Common myeloid progenitor, CD34-positive (primary cell): ENCODE data around the gene KHDRBS1.
"Not testable (repeated sequence)": the region's sequence is repeated elsewhere in the genome, so short reads cannot be mapped to it uniquely, and the experiment has no call there.

Experiments
- CTCF ChIA-PET: fragments of 350-600 bp; sonication (Branson Sonifier 250); formaldehyde crosslinking; loops from one replicate; lab custom pipeline; 2021; ENCODE audit warnings: antibody characterized with exemption; lab: Charles Lee
- POLR2A ChIA-PET: fragments of 350-600 bp; sonication (Branson Sonifier 250); formaldehyde crosslinking; loops from one replicate; lab custom pipeline; 2021; ENCODE audit warnings: antibody characterized with exemption; lab: Charles Lee
- DNase-seq, 3 donors: peaks; one replicate each; pipeline versions ENCODE4 v3.0.0 to v3.0.0-alpha.2; 2013
- H3K27ac ChIP-seq, 2 experiments: 1 replicate in 1 of 2; 2 replicates in 1 of 2; pipeline ENCODE4 v1.7.0; 2013; ENCODE audit warnings: inconsistent platforms in 2 of 2, low read length in 2 of 2, mild to moderate bottlenecking in 2 of 2, low read depth in 1 of 2, moderate library complexity in 1 of 2; ENCODE audit not compliant: severe bottlenecking in 2 of 2, insufficient read depth in 1 of 2, poor library complexity in 1 of 2
- H3K27me3 ChIP-seq, 5 experiments: replicated peaks in 2 of 5; 1 replicate in 3 of 5; 2 replicates in 2 of 5; pipeline versions ENCODE4 v1.6.1 to v1.7.0; 2013; ENCODE audit warnings: low read length in 4 of 5, mild to moderate bottlenecking in 2 of 5, moderate library complexity in 2 of 5, inconsistent platforms in 1 of 5; ENCODE audit not compliant: insufficient read depth in 5 of 5, control insufficient read depth in 4 of 5
- H3K36me3 ChIP-seq, 4 experiments: 1 replicate in 2 of 4; 2 replicates in 2 of 4; pipeline versions ENCODE4 v1.6.1 to v1.7.0; 2013; ENCODE audit warnings: low read length in 3 of 4, control low read depth in 1 of 4, mild to moderate bottlenecking in 1 of 4; ENCODE audit not compliant: control insufficient read depth in 4 of 4, insufficient read depth in 4 of 4
- H3K4me1 ChIP-seq, 4 experiments: 1 replicate in 3 of 4; 2 replicates in 1 of 4; pipeline versions ENCODE4 v1.6.1 to v1.7.1; 2013; ENCODE audit warnings: low read length in 3 of 4, mild to moderate bottlenecking in 3 of 4, control low read depth in 1 of 4, inconsistent platforms in 1 of 4, moderate library complexity in 1 of 4; ENCODE audit not compliant: control insufficient read depth in 4 of 4, insufficient read depth in 4 of 4; ENCODE audit errors: control extremely low read depth in 1 of 4
- H3K4me3 ChIP-seq, 7 experiments: 1 replicate in 4 of 7; 2 replicates in 3 of 7; pipeline versions ENCODE4 v1.5.1 to v1.7.0; 2013; ENCODE audit warnings: mild to moderate bottlenecking in 7 of 7, low read length in 6 of 7, moderate library complexity in 6 of 7, inconsistent platforms in 2 of 7, low read depth in 2 of 7, control low read depth in 1 of 7; ENCODE audit not compliant: insufficient read depth in 4 of 7, control insufficient read depth in 1 of 7; ENCODE audit errors: extremely low read depth in 1 of 7
- H3K9me3 ChIP-seq, 5 experiments: 1 replicate in 4 of 5; 2 replicates in 1 of 5; pipeline versions ENCODE4 v1.6.1 to v1.7.1; 2013; ENCODE audit warnings: low read length in 4 of 5, mild to moderate bottlenecking in 2 of 5, inconsistent platforms in 1 of 5, low read depth in 1 of 5, moderate library complexity in 1 of 5; ENCODE audit not compliant: control insufficient read depth in 4 of 5, insufficient read depth in 2 of 5; ENCODE audit errors: control extremely low read depth in 1 of 5
- WGBS: methylation state at CpG from one replicate; pipeline ENCODE4 v1.1.5; 2013; ENCODE audit not compliant: insufficient coverage; 5-methylcytosine and 5-hydroxymethylcytosine counted together

KHDRBS1 gene

DNA sequence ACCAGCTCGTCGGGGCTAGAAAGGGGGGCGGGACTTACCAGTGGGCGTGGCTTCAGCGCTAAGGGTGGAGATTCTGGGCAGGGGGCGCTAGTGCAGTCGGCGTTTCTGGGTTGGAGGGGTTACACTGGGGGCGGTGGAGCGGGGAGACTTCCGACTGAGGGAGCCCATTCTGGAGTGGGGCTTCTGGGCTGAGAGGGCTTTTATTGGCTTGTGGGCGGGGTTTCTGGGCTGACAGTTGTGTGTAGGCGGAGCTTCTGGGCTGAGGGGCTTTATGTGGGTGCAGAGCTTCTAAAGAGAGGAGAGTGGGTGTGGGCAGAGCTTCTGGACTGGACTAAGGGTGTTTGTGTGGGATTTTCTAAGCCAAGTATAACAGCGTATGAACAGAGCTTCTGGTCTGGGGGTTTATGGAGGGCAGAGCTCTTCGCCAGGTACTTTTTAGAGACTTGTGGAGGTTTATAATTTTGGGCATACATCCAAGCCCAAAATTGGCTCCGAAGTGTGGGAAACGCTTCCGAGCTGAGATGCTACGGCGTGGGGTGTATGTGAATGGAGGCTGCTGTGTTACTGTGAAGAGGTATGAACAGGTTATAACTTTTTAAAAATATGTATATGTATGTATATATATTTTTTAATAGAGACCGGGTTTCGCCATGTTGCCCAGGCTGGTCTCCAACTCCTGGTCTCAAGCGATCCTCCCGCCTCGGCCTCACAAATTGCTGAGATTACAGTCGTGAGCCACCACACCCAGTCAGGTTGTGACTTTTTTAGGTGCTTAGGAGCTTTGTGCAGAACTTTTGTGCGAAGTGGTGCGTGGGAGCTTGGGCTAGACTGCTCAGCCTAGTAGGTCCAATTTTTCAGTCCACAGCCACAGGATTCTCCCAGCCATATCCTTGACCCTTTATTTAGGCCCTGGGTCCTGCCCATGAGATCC lies 59.9 kb downstream of the KHDRBS1 start:
- DNase-seq: peak; percentile 95 to 98 (median 97)
- ChIA-PET POLR2A (interaction anchor here (1.0 to 1.7 kb wide), 3 partner anchors 34 to 106 kb away, joined by 3 to 4 read pairs (median 3); partner anchors contain the start of genes KPNA6 and TXLNA), CTCF (interaction anchor here (0.8 to 2.3 kb wide), 13 partner anchors 8 to 128 kb away, joined by 3 to 12 read pairs (median 5); partner anchors contain the start of gene KPNA6)
- peaks cover 7 to 34% (median 27%) of the 10 kb centered on the region in 4 experiments for H3K36me3 ChIP-seq
- H3K4me3 ChIP-seq: peak overlapping the region; percentile 69 to 90 (median 83)
- peaks cover 6 to 26% (median 19%) of the 10 kb centered on the region in 4 experiments for H3K4me1 ChIP-seq
- no peaks in the 10 kb centered on the region for H3K27me3 ChIP-seq
- H3K9me3 ChIP-seq: no peaks in the 10 kb centered on the region
- H3K27ac ChIP-seq: peak overlapping the region in 1 of 2 experiments; percentile 78
- WGBS: 29% methylated on average over 19 of the region's 28 CpGs

DNA sequence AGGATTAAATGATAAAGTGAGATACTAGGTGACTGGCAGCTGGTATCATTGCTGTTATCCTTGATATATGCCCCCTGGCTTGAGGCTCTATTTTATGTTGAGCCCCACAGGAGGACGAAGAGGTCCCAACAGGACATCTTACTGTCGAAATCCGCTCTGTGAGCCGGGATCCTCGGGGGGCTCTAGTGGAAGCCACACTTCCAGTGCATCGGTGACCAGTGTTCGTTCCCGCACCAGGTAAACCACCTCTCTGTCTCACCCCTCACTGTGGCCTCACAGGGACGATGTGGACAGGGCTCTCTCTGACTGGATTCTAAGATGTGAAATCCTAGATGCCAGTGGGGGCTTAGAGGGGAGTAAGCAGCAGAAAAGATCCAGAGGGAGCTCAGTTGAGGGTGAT lies 61.2 kb downstream of the KHDRBS1 start:
- 98% methylated on average over 6 of the region's 9 CpGs for WGBS
- Histone ChIP-seq H3K4me1 (peaks cover 6 to 23% (median 19%) of the 10 kb centered on the region in 4 experiments), H3K27ac (no peak overlapping the region), H3K9me3 (no peaks in the 10 kb centered on the region), H3K4me3 (no peak overlapping the region), H3K36me3 (peaks cover 7 to 39% (median 30%) of the 10 kb centered on the region in 4 experiments), H3K27me3 (no peaks in the 10 kb centered on the region)
- ChIA-PET POLR2A (no interaction called here), CTCF (interaction anchor here (0.7 to 1.8 kb wide), 2 partner anchors 9 to 33 kb away, joined by 3 to 5 read pairs; partner anchors contain the start of gene KPNA6)
- no peak for DNase-seq

DNA sequence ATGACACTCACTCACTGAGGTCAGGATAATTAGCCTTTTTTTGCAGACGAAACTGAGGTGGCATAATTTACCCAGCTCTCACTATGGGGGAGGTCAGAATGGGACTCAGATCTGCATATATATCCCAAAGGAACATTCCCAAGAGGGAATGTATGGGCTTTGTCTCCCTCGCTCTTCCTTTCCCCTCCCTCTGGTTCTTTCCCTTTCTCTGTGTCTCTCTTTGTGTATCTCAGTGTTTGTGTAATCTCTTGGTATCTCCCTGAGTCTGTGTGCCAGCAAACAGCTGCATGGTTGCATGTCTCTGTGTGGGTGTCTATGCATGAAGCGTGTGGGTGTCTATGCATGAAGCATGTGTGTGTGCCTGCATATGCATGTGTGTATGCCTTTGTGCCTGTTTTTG lies 63.8 kb downstream of the KHDRBS1 start:
- no peak for DNase-seq
- Histone ChIP-seq H3K4me1 (peaks cover 8 to 19% (median 15%) of the 10 kb centered on the region in 4 experiments), H3K27ac (no peak overlapping the region), H3K36me3 (peaks cover 7 to 41% (median 32%) of the 10 kb centered on the region in 4 experiments), H3K4me3 (no peak overlapping the region), H3K27me3 (no peaks in the 10 kb centered on the region), H3K9me3 (no peaks in the 10 kb centered on the region)
- CTCF ChIA-PET: no interaction called here
- POLR2A ChIA-PET: no interaction called here
- 100% methylated on average over 1 of the region's 3 CpGs for WGBS

DNA sequence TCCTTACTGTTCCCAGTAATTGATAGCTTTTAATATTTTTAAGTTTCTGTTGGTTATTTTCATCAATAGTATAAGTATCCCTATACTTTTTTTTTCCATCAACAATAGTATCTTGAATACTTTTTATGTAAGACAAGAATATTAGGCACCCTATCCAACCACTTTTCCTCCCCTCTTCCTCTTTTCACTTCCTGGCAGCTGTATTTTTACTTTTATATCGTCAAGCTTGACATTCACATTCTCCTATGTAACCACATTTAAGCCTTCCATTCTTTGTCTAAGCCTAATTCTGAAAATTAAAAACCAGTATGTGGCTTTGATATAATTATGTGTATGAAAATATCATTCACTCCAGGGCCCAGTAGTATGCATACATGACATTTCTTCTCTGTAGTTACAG lies 68.4 kb downstream of the KHDRBS1 start:
- peak in 2 of 3 donors; percentile 52 to 60 for DNase-seq
- Histone ChIP-seq H3K4me3 (peak overlapping the region in 1 of 7 experiments; percentile 1), H3K27me3 (no peaks in the 10 kb centered on the region), H3K4me1 (peaks cover 4 to 7% (median 7%) of the 10 kb centered on the region in 4 experiments), H3K9me3 (peaks cover 0 to 2% (median 0%) of the 10 kb centered on the region in 5 experiments), H3K36me3 (peaks cover 7 to 56% (median 23%) of the 10 kb centered on the region in 4 experiments), H3K27ac (no peak overlapping the region)
- ChIA-PET POLR2A (interaction anchor here (0.6 kb wide), 1 partner anchor 564 kb away, joined by 3 read pairs; no protein-coding TSS in a partner anchor), CTCF (interaction anchor here (1.1 to 1.5 kb wide), 2 partner anchors 9 to 19 kb away, joined by 4 to 10 read pairs; partner anchors contain the start of gene TMEM39B)
- WGBS: 0% methylated on average over 1 of the region's 1 CpG

DNA sequence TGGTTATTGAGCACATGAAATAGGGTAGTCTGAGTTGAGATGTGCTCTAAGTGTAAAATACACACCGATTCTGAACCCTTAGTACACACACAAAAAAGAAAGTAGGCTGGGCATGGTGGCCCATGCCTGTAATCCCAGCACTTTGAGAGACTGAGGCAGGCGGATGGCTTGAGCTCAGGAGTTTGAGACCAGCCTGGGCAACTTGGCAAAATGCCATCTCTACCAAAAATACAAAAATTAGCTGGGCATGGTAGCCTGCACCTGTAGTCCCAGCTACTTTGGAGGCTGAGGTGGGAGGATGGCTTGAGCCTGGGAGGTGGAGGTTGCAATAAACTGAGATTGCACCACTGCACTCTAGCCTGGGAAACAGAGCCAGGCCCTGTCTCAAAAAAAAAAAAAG lies 72.7 kb downstream of the KHDRBS1 start:
- H3K27ac ChIP-seq, H3K9me3 ChIP-seq, H3K27me3 ChIP-seq, DNase-seq, POLR2A ChIA-PET, H3K4me1 ChIP-seq, H3K4me3 ChIP-seq: not testable (repeated sequence)
- WGBS: 83% methylated on average over 2 of the region's 2 CpGs
- CTCF ChIA-PET: interaction anchor here (1.5 kb wide), 1 partner anchor 13 kb away, joined by 10 read pairs; the partner anchor contains the start of gene TMEM39B
- H3K36me3 ChIP-seq: peaks cover 4 to 47% (median 20%) of the 10 kb centered on the region in 4 experiments

DNA sequence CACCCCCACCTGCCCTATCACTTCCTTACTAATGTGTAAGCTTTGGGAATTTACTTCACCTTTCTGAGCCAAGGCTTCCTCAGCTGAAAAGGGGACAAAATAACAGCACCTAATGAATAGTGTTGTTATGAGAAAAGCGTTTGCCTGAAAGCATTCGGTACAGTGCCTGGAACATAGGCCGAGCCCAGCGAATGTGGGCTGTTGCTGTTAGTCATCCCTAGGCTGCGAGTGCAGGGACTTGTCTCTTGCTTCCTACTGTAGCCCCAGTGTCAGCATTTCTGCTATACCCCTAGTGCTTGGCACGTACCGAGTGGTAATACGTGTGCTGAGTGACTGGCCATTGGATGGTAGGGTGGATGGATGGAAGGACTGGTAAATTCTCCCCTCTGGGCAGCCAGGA lies 77.5 kb downstream of the KHDRBS1 start:
- over 99% methylated on average over 8 of the region's 8 CpGs for WGBS
- peaks cover 10 to 57% (median 42%) of the 10 kb centered on the region in 4 experiments for H3K36me3 ChIP-seq
- POLR2A ChIA-PET: no interaction called here
- H3K27ac ChIP-seq: no peak overlapping the region
- DNase-seq: no peak
- CTCF ChIA-PET: interaction anchor here (0.5 kb wide), 1 partner anchor 18 kb away, joined by 3 read pairs; no protein-coding TSS in a partner anchor
- no peaks in the 10 kb centered on the region for H3K9me3 ChIP-seq
- no peaks in the 10 kb centered on the region for H3K27me3 ChIP-seq
- H3K4me3 ChIP-seq: no peak overlapping the region
- no peaks in the 10 kb centered on the region for H3K4me1 ChIP-seq
